Omental fat pad (tissue), 4 donors: Measurements from ENCODE around the gene ADGRG6. TPM values are rescaled to one million over a fixed set of nuclear protein-coding genes. Genes with fewer than 3 reads are reported as not detected.

Experiments
- ATAC-seq: fragments of 150-250 bp; one replicate; pipeline ENCODE4 v1.9.1; 2016; ENCODE audit warnings: mild to moderate bottlenecking, moderate library complexity; ENCODE audit not compliant: low FRiP score
- DNase-seq: peaks from one replicate; pipeline ENCODE4 v3.0.0-alpha.2; 2019; ENCODE audit warnings: low spot score
- CTCF ChIP-seq, 3 donors: fragments of 450-650 bp; IDR thresholded peaks; one replicate each; pipeline ENCODE4 v1.5.1; 2016 to 2017; ENCODE audit warnings: antibody characterized with exemption in 3 of 3, mild to moderate bottlenecking in 3 of 3, moderate library complexity in 2 of 3
- total RNA-seq, 4 donors: library from RNA; depleted of rRNA; stranded (reverse); fragments of >200 nt; gene quantifications; one replicate each; pipeline ENCODE4 v1.1.0, GENCODE V29; 2016

The ADGRG6 gene
- total RNA-seq, 4 donors from 2014 or later, result 28.5 to 68.6 (median 42.7) TPM

GRCh38 chr6:142373268-142374090 is 71.7 kb downstream of the ADGRG6 start:
- ATAC-seq, result no peak
- DNase-seq, result no peak
- TF ChIP-seq CTCF (IDR thresholded peaks at IDR 0.05), result no peak

- no peak for DNase-seq
- ATAC-seq, result no peak
- TF ChIP-seq CTCF (IDR thresholded peaks at IDR 0.05), result no peak
These were observed 72.4 kb downstream of the ADGRG6 start for GRCh38 chr6:142374091-142374770.

GRCh38 chr6:142374965-142375733 is 73.3 kb downstream of the ADGRG6 start:
- no peak for TF ChIP-seq CTCF (IDR thresholded peaks at IDR 0.05)

DNA sequence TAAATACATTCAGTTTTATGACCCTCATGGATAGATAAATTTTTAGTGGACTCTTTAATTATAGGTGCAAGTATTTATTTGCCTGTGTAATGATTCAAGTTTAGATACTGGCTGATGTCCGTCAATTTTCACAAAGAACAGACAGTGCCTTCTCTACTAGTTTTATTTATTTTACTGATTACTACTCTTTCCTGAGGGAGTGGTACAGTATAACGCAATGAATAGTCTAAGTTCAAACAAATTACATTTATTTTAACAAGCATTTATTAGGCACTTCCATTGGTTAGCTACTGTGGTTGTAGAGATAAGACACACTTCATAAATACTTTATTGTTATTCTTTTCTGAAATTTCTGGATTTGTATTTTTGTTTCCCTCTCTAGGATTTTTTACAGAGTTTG is 74.3 kb downstream of the ADGRG6 start:
- no peak for TF ChIP-seq CTCF (IDR thresholded peaks at IDR 0.05)
- DNase-seq (no peak), ATAC-seq (no peak)

More at GRCh38 chr6:142374965-142375733, 73.3 kb downstream of the ADGRG6 start:
- DNase-seq, result no peak
- peak; percentile 77 for ATAC-seq

DNA sequence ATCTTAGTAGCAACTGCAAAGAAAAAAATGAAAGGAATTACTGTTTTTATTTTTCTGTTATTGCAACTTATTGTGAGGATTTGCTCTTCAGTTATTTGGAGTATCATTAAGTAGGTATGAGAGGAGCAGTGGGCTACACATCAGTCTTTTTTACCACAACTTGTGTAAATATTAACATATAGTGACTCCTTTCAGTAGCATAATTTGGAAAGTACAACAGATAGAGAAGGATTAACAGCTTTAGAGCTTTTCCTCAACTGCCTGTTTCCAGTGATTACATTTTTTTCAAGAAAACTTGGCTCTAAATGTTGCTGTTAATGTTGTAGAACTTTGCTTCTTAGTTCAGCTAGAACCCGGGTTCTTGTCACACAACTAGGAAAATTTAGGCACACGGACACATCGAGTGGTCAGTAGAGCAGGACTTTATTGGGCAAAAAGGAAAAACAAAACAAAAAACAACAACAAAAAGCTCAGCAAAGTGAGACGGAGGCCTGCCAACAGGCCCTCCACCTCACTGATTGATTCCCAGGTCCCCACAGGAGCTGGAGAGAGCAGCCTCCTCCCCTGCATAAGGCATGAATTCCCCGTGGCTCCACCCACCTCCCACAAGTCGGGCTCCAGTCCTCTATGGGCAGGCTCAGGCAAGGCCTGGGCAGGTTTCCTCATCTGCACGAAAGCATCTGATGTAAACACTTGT is 75.1 kb downstream of the ADGRG6 start:
- TF ChIP-seq CTCF (IDR thresholded peaks at IDR 0.05), result no peak
- DNase-seq (no peak), ATAC-seq (no peak)

DNA sequence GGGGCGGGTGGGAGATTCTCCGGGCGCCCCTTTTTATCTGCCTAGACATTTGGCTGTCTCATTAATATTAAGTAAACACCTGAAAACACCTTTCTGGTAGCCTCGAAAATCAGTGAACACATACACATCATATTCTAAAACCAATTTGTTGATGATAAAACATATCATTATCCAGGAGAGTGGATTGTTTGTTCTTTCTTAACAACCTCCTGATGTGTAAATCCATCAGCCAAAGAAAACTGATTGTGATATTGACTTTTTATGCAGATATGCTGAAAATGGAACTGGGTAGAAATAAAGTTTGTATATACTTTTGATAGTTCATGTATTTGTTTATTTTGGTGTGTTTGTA is 75.7 kb downstream of the ADGRG6 start:
- no peak for ATAC-seq
- DNase-seq, result no peak
- no peak for TF ChIP-seq CTCF (IDR thresholded peaks at IDR 0.05)
